Measurements from ENCODE around the gene CTXN1.

Gene CTXN1

GRCh38 chr19:7969555-7969939 lies 43.6 kb upstream of the CTXN1 start:
- Histone ChIP-seq H3K4me1 (ENCODE audit: control insufficient read depth, insufficient read depth, low read length) (no peaks in the 10 kb centered on the region), H3K4me3 (ENCODE audit: low read depth, low read length) (no peak overlapping the region), H3K9me3 (ENCODE audit: control insufficient read depth, insufficient read depth, low read depth, low read length) (no peaks in the 10 kb centered on the region), H3K27ac (ENCODE audit: extremely low read depth, low read depth, low read length) (no peak overlapping the region), H3K36me3 (ENCODE audit: control insufficient read depth in 2 of 2, insufficient read depth in 1 of 2, low read length in 2 of 2) (peaks cover 41 to 90% of the 10 kb centered on the region in 2 experiments)
- CTCF ChIA-PET: interaction anchor here (0.7 to 2.7 kb wide), 9 partner anchors 10 to 284 kb away, joined by 3 to 18 read pairs (median 4); partner anchors contain the start of gene TIMM44
- POLR2A ChIA-PET: no interaction called here
- TF ChIP-seq ZNF394 (tag by site-specific recombination; IDR thresholded peaks at IDR 0.05; ENCODE audit: borderline replicate concordance): no peak
- TF ChIP-seq ZNF274 (IDR thresholded peaks at IDR 0.05; ENCODE audit: low read length): no peak
- TF ChIP-seq ZNF274 (tag by site-specific recombination; IDR thresholded peaks at IDR 0.05; ENCODE audit: borderline replicate concordance): no peak
- TF ChIP-seq HOXA7 (CRISPR knock-in tag; IDR thresholded peaks at IDR 0.05; ENCODE audit: borderline replicate concordance): no peak
- no peak for TF ChIP-seq ZNF513 (tag by site-specific recombination; IDR thresholded peaks at IDR 0.05)
- TF ChIP-seq ZNF530 (tag by site-specific recombination; IDR thresholded peaks at IDR 0.05; ENCODE audit: low read depth): no peak
- TF ChIP-seq GLIS2 (tag by site-specific recombination; IDR thresholded peaks at IDR 0.05): no peak
- TF ChIP-seq ZNF837 (tag by site-specific recombination; IDR thresholded peaks at IDR 0.05): no peak
- TF ChIP-seq ZNF2 (tag by site-specific recombination; IDR thresholded peaks at IDR 0.05): no peak
- TF ChIP-seq ZBTB1 (tag by site-specific recombination; IDR thresholded peaks at IDR 0.05): no peak

GRCh38 chr19:7968796-7969554 lies 43.0 kb upstream of the CTXN1 start:
- no peak overlapping the region for H3K27ac ChIP-seq (ENCODE audit: extremely low read depth, low read depth, low read length)
- peaks cover 46 to 90% of the 10 kb centered on the region in 2 experiments for H3K36me3 ChIP-seq (ENCODE audit: control insufficient read depth in 2 of 2, insufficient read depth in 1 of 2, low read length in 2 of 2)
- no peaks in the 10 kb centered on the region for H3K4me1 ChIP-seq (ENCODE audit: control insufficient read depth, insufficient read depth, low read length)
- TF ChIP-seq KLF1 (tag by site-specific recombination; IDR thresholded peaks at IDR 0.05) (peak; percentile 95), ZNF544 (tag by site-specific recombination; IDR thresholded peaks at IDR 0.05) (no peak)
- POLR2A ChIA-PET: interaction anchor here (1.6 kb wide), 1 partner anchor 26 kb away, joined by 4 read pairs; the partner anchor contains the start of gene TIMM44
- no peak overlapping the region for H3K4me3 ChIP-seq (ENCODE audit: low read depth, low read length)
- no peaks in the 10 kb centered on the region for H3K9me3 ChIP-seq (ENCODE audit: control insufficient read depth, insufficient read depth, low read depth, low read length)
- CTCF ChIA-PET: interaction anchor here (0.6 to 2.6 kb wide), 6 partner anchors 10 to 285 kb away, joined by 3 to 18 read pairs (median 4); no protein-coding TSS in a partner anchor

GRCh38 chr19:7968008-7968795 lies 42.3 kb upstream of the CTXN1 start:
- ChIA-PET POLR2A (interaction anchor here (1.6 kb wide), 1 partner anchor 25 kb away, joined by 4 read pairs; the partner anchor contains the start of gene TIMM44), CTCF (interaction anchor here (0.6 kb wide), 2 partner anchors 209 to 215 kb away, joined by 3 to 4 read pairs; no protein-coding TSS in a partner anchor)
- Histone ChIP-seq H3K4me3 (ENCODE audit: low read depth, low read length) (no peak overlapping the region), H3K27ac (ENCODE audit: extremely low read depth, low read depth, low read length) (no peak overlapping the region), H3K9me3 (ENCODE audit: control insufficient read depth, insufficient read depth, low read depth, low read length) (no peaks in the 10 kb centered on the region), H3K4me1 (ENCODE audit: control insufficient read depth, insufficient read depth, low read length) (no peaks in the 10 kb centered on the region), H3K36me3 (ENCODE audit: control insufficient read depth in 2 of 2, insufficient read depth in 1 of 2, low read length in 2 of 2) (peaks cover 44 to 91% of the 10 kb centered on the region in 2 experiments)
- TF ChIP-seq ZNF416 (tag by site-specific recombination; IDR thresholded peaks at IDR 0.05) (no peak), ZNF558 (tag by site-specific recombination; IDR thresholded peaks at IDR 0.05) (no peak), ZNF354C (tag by site-specific recombination; IDR thresholded peaks at IDR 0.05; ENCODE audit: borderline replicate concordance, low read depth) (no peak), ZNF202 (tag by site-specific recombination; IDR thresholded peaks at IDR 0.05; ENCODE audit: borderline replicate concordance) (no peak), ZNF560 (tag by site-specific recombination; IDR thresholded peaks at IDR 0.05; ENCODE audit: borderline replicate concordance) (no peak), REST (tag by site-specific recombination; IDR thresholded peaks at IDR 0.05) (no peak), BCL11A (tag by site-specific recombination; IDR thresholded peaks at IDR 0.05; ENCODE audit: low read depth) (no peak), ZNF837 (tag by site-specific recombination; IDR thresholded peaks at IDR 0.05) (no peak), ZBTB26 (tag by site-specific recombination; optimal IDR thresholded peaks at IDR 0.05) (no peak), ZNF324 (tag by site-specific recombination; IDR thresholded peaks at IDR 0.05) (no peak), ZIC2 (tag by site-specific recombination; IDR thresholded peaks at IDR 0.05) (no peak), ZNF184 (tag by site-specific recombination; IDR thresholded peaks at IDR 0.05) (no peak)
